Tibial nerve (tissue), 4 donors: ENCODE data around the gene MYH3. TPM values are rescaled to one million over a fixed set of nuclear protein-coding genes. Genes with fewer than 3 reads are reported as not detected.

Source experiments
- DNase-seq, 2 donors: peaks; one replicate each; pipeline ENCODE4 v3.0.0-alpha.2; 2019; ENCODE audit warnings: low spot score in 2 of 2
- H3K27ac ChIP-seq, 4 donors: fragments of 200-600 bp; sonication (generic) in 3 of 4; one replicate each; pipeline ENCODE4 v1.5.1; 2017 to 2019; ENCODE audit warnings: mild to moderate bottlenecking in 1 of 4
- H3K27me3 ChIP-seq, 2 donors: fragments of 200-600 bp; sonication (generic) in 1 of 2; one replicate each; pipeline versions ENCODE4 v1.5.1 to v1.6.0; 2017 to 2019
- H3K36me3 ChIP-seq, 3 donors: fragments of 200-600 bp; sonication (generic); one replicate each; pipeline ENCODE4 v1.5.1; 2018 to 2019
- H3K4me1 ChIP-seq, 4 donors: fragments of 200-600 bp; sonication (generic) in 3 of 4; one replicate each; pipeline ENCODE4 v1.5.1; 2017 to 2019
- H3K4me3 ChIP-seq, 4 donors: fragments of 200-600 bp; sonication (generic) in 3 of 4; one replicate each; pipeline ENCODE4 v1.5.1; 2017 to 2019; ENCODE audit warnings: mild to moderate bottlenecking in 1 of 4, moderate library complexity in 1 of 4
- H3K9me3 ChIP-seq, 4 donors: fragments of 200-600 bp; sonication (generic) in 3 of 4; one replicate each; pipeline ENCODE4 v1.5.1; 2017 to 2019
- CTCF ChIP-seq, 5 experiments: fragments of 200-600 bp in 3 of 5; fragments of 450-650 bp in 2 of 5; sonication (generic) in 3 of 5; IDR thresholded peaks; one replicate each; pipeline ENCODE4 v1.5.1; 2016 to 2019; ENCODE audit warnings: antibody characterized with exemption in 5 of 5, mild to moderate bottlenecking in 3 of 5, moderate library complexity in 2 of 5
- EP300 ChIP-seq, 2 donors: sonication (generic); formaldehyde crosslinking; IDR thresholded peaks; one replicate each; pipeline ENCODE4 v1.6.1; 2017; ENCODE audit warnings: antibody characterized with exemption in 2 of 2, mild to moderate bottlenecking in 1 of 2
- POLR2A ChIP-seq, 2 donors: fragments of 450-650 bp; IDR thresholded peaks; one replicate each; pipeline ENCODE4 v1.6.1; 2017; ENCODE audit warnings: antibody characterized with exemption in 2 of 2, mild to moderate bottlenecking in 2 of 2, moderate library complexity in 2 of 2
- WGBS, 2 donors: methylation state at CpG; one replicate each; pipeline ENCODE4 v1.1.5; 2018; 5-methylcytosine and 5-hydroxymethylcytosine counted together
- total RNA-seq, 4 donors: library from RNA; depleted of rRNA; stranded (reverse); fragments of >200 nt; gene quantifications; one replicate each; pipeline ENCODE4 v1.1.0, GENCODE V29; 2016

The MYH3 gene
- total RNA-seq: 1 to 10 TPM in 3 of 4 donors, under 1 TPM in 1; 0.59 to 8.1 (median 3.8) TPM

GRCh38 chr17:10657148-10657547 lies at the start of gene MYH3:
MYH3 (minus strand) TSS chr17:10657309; CDS start chr17:10655064, 2,245 bp downstream.
- 70 to 76% methylated on average over 15 of the region's 15 CpGs for WGBS, 2 donors
- no peaks in the 10 kb centered on the region for H3K9me3 ChIP-seq
- no peak within 1 kb of the TSS for H3K27ac ChIP-seq
- no peak for DNase-seq
- TF ChIP-seq CTCF (IDR thresholded peaks at IDR 0.05): no peak
- TF ChIP-seq POLR2A (IDR thresholded peaks at IDR 0.05): no peak
- TF ChIP-seq EP300 (IDR thresholded peaks at IDR 0.05): no peak
- no peaks in the 10 kb centered on the region for H3K4me1 ChIP-seq
- no peak within 1 kb of the TSS for H3K4me3 ChIP-seq
- no peaks in the 10 kb centered on the region for H3K27me3 ChIP-seq
- peaks cover 0 to 34% (median 0%) of the 10 kb centered on the region in 3 donors for H3K36me3 ChIP-seq

GRCh38 chr17:10705727-10706126 lies 48.6 kb upstream of the MYH3 start:
- TF ChIP-seq CTCF (IDR thresholded peaks at IDR 0.05) (no peak), EP300 (IDR thresholded peaks at IDR 0.05) (no peak), POLR2A (IDR thresholded peaks at IDR 0.05) (no peak)
- Histone ChIP-seq H3K4me3 (no peak overlapping the region), H3K36me3 (peaks cover 0 to 57% (median 7%) of the 10 kb centered on the region in 3 donors), H3K27me3 (no peaks in the 10 kb centered on the region), H3K27ac (no peak overlapping the region), H3K4me1 (peaks cover 0 to 15% (median 6%) of the 10 kb centered on the region in 4 donors), H3K9me3 (no peaks in the 10 kb centered on the region)
- no peak for DNase-seq
- 86 to 91% methylated on average over 5 of the region's 5 CpGs for whole genome bisulfite sequencing, 2 donors

- WGBS, 2 donors: 43 to 48% methylated on average over 2 of the region's 2 CpGs
- H3K4me3 ChIP-seq: no peak overlapping the region
- no peaks in the 10 kb centered on the region for H3K27me3 ChIP-seq
- H3K9me3 ChIP-seq: no peaks in the 10 kb centered on the region
- peaks cover 0 to 35% (median 15%) of the 10 kb centered on the region in 4 donors for H3K4me1 ChIP-seq
- no peak for DNase-seq
- TF ChIP-seq EP300 (IDR thresholded peaks at IDR 0.05) (no peak), POLR2A (IDR thresholded peaks at IDR 0.05) (no peak), CTCF (IDR thresholded peaks at IDR 0.05) (no peak)
- H3K36me3 ChIP-seq: peaks cover 0 to 27% (median 3%) of the 10 kb centered on the region in 3 donors
- H3K27ac ChIP-seq: no peak overlapping the region
Measured at GRCh38 chr17:10702574-10702973, 45.5 kb upstream of the MYH3 start.

GRCh38 chr17:10699856-10700255 lies 42.7 kb upstream of the MYH3 start:
- TF ChIP-seq EP300 (IDR thresholded peaks at IDR 0.05): no peak
- TF ChIP-seq CTCF (IDR thresholded peaks at IDR 0.05): no peak
- no peak for TF ChIP-seq POLR2A (IDR thresholded peaks at IDR 0.05)
- WGBS, 2 donors: 84 to 88% methylated on average over 1 of the region's 1 CpG

GRCh38 chr17:10698096-10698818 lies 41.1 kb upstream of the MYH3 start:
- Histone ChIP-seq H3K9me3 (no peaks in the 10 kb centered on the region), H3K4me3 (peak overlapping the region; percentile 61 to 99 (median 86)), H3K36me3 (peaks cover 0 to 16% (median 0%) of the 10 kb centered on the region in 3 donors), H3K27ac (peak overlapping the region; percentile 81 to 96 (median 96)), H3K4me1 (peaks cover 0 to 44% (median 23%) of the 10 kb centered on the region in 4 donors), H3K27me3 (no peaks in the 10 kb centered on the region)
- WGBS, 2 donors: 17 to 18% methylated on average over 18 of the region's 18 CpGs
- DNase-seq: peak in 1 of 2 donors; percentile 13
- TF ChIP-seq EP300 (IDR thresholded peaks at IDR 0.05) (no peak), CTCF (IDR thresholded peaks at IDR 0.05) (no peak), POLR2A (IDR thresholded peaks at IDR 0.05) (no peak)

More at GRCh38 chr17:10699856-10700255, 42.7 kb upstream of the MYH3 start:
- H3K9me3 ChIP-seq: no peaks in the 10 kb centered on the region
- H3K36me3 ChIP-seq: peaks cover 0 to 5% (median 0%) of the 10 kb centered on the region in 3 donors
- H3K4me1 ChIP-seq: peaks cover 0 to 48% (median 23%) of the 10 kb centered on the region in 4 donors
- H3K27ac ChIP-seq: peak overlapping the region in 1 of 4 donors; percentile 47
- no peak for DNase-seq
- H3K27me3 ChIP-seq: no peaks in the 10 kb centered on the region
- H3K4me3 ChIP-seq: no peak overlapping the region
